ENCODE data around the gene ATAD3C.

- TF ChIP-seq EZH2phosphoT487 (IDR thresholded peaks at IDR 0.05; ENCODE audit: insufficient read depth, low read depth) (no peak), EZH2 (IDR thresholded peaks at IDR 0.05; ENCODE audit: insufficient read depth, poor library complexity, severe bottlenecking) (no peak)
These were observed 34.2 kb downstream of the ATAD3C start for GRCh38 chr1:1483714-1484113.

Measured in GM23248 (cell line).